ENCODE measurements around the gene NWD2.

- TF ChIP-seq POLR2A (IDR thresholded peaks at IDR 0.05): no peak
- TF ChIP-seq POLR2AphosphoS5 (IDR thresholded peaks at IDR 0.05): no peak
- TF ChIP-seq, protein P1, sequence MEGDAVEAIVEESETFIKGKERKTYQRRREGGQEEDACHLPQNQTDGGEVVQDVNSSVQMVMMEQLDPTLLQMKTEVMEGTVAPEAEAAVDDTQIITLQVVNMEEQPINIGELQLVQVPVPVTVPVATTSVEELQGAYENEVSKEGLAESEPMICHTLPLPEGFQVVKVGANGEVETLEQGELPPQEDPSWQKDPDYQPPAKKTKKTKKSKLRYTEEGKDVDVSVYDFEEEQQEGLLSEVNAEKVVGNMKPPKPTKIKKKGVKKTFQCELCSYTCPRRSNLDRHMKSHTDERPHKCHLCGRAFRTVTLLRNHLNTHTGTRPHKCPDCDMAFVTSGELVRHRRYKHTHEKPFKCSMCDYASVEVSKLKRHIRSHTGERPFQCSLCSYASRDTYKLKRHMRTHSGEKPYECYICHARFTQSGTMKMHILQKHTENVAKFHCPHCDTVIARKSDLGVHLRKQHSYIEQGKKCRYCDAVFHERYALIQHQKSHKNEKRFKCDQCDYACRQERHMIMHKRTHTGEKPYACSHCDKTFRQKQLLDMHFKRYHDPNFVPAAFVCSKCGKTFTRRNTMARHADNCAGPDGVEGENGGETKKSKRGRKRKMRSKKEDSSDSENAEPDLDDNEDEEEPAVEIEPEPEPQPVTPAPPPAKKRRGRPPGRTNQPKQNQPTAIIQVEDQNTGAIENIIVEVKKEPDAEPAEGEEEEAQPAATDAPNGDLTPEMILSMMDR (IDR thresholded peaks at IDR 0.05): no peak
These were observed 196.0 kb downstream of the NWD2 start for GRCh38 chr4:37440501-37440900.

Measured in prostate gland (tissue), 2 donors.